GM12865 (cell line): ENCODE data around the gene ASCL5.

Source experiments
- DNase-seq: peaks from one replicate; pipeline ENCODE4 v3.0.0; 2010; ENCODE audit warnings: low read depth
- H3K4me3 ChIP-seq: 2 replicates; pipeline ENCODE4 v1.5.1; 2011; ENCODE audit warnings: mild to moderate bottlenecking, low read depth, low read length, control low read depth
- CTCF ChIP-seq: IDR thresholded peaks from 2 replicates; pipeline ENCODE4 v1.5.1; 2011; ENCODE audit warnings: low read length, control low read depth, low read depth, inconsistent platforms; ENCODE audit not compliant: insufficient read depth; ENCODE audit errors: missing control alignments

Gene ASCL5

GRCh38 chr1:201095581-201095980, 31.4 kb downstream of the ASCL5 start:
- no peak for TF ChIP-seq CTCF
- DNase-seq: no peak
- H3K4me3 ChIP-seq: no peak overlapping the region

- TF ChIP-seq CTCF: no peak
- no peak for DNase-seq
These were observed 32.2 kb downstream of the ASCL5 start for GRCh38 chr1:201094832-201095231.

DNA sequence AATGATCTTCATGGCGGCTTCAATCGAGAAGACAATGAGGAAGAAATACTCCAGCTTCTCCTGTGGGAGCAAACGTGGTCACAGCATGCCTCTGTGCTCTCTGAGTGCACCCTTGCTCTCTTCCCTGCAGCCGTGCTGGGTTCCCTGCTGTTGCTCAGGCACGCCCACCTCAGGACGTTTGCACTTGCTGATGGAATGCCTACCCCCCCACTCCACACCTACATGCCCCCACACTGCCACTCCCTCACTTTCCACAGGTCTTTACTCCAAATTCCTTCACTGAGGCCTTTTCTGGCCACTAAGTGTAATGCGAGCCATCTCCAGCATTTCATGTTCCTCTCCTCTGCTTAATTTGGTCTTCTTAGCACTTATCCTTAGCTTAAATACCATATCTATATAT, 33.0 kb downstream of the ASCL5 start:
- DNase-seq: no peak
- no peak for TF ChIP-seq CTCF
- no peak overlapping the region for H3K4me3 ChIP-seq

More at GRCh38 chr1:201094832-201095231, 32.2 kb downstream of the ASCL5 start:
- H3K4me3 ChIP-seq: no peak overlapping the region

GRCh38 chr1:201093561-201093960, 33.4 kb downstream of the ASCL5 start:
- no peak for DNase-seq
- H3K4me3 ChIP-seq: no peak overlapping the region
- TF ChIP-seq CTCF: no peak

- no peak overlapping the region for H3K4me3 ChIP-seq
- no peak for TF ChIP-seq CTCF
- DNase-seq: no peak
These were observed 34.2 kb downstream of the ASCL5 start for GRCh38 chr1:201092738-201093137.

DNA sequence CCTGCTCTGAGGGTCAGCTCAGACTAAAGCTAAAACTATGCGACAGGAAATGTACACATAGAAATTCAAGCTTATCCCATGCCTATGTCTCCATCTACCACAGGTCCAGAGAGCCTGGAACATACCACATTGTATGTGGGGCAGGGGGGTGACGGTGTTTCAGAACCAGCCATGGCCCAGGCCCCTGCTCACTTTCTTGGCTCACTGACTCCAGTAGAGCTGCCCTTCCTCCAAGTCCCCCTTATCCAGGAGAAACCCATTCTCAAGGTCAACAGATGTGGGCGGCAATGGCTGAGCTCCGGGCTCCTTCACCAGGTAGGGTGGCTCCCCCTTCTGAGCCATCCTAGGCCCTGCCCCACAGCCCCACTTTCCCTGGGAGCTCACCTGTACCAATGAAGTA, 35.7 kb downstream of the ASCL5 start:
- DNase-seq: no peak
- no peak overlapping the region for H3K4me3 ChIP-seq

GRCh38 chr1:201090541-201090940, 36.4 kb downstream of the ASCL5 start:
- no peak for TF ChIP-seq CTCF
- no peak for DNase-seq
- no peak overlapping the region for H3K4me3 ChIP-seq

More for the DNA sequence above, 35.7 kb downstream of the ASCL5 start:
- no peak for TF ChIP-seq CTCF
